AG20443 (cell line): ENCODE results near the gene PMP22.
"Not testable (repeated sequence)": the region's sequence is repeated elsewhere in the genome, so short reads cannot be mapped to it uniquely, and the experiment has no call there.

Experiments
- DNase-seq: peaks from one replicate; pipeline ENCODE4 v3.0.0; 2012; ENCODE audit warnings: low spot score, mixed read lengths

PMP22 gene

GRCh38 chr17:15210247-15210646, 54.9 kb downstream of the PMP22 start:
- DNase-seq, result no peak

GRCh38 chr17:15203062-15203461, 62.1 kb downstream of the PMP22 start:
- DNase-seq, result not testable (repeated sequence)

GRCh38 chr17:15200574-15200973, 64.6 kb downstream of the PMP22 start:
- not testable (repeated sequence) for DNase-seq

GRCh38 chr17:15197229-15197628, 67.9 kb downstream of the PMP22 start:
- DNase-seq, result no peak

- DNase-seq, result no peak
These were observed 70.3 kb downstream of the PMP22 start for GRCh38 chr17:15194859-15195277.

- DNase-seq, result peak; percentile 85
These were observed 79.5 kb downstream of the PMP22 start for GRCh38 chr17:15185625-15185991.

GRCh38 chr17:15184872-15185624, 80.1 kb downstream of the PMP22 start:
- DNase-seq, result no peak

GRCh38 chr17:15181816-15182215, 83.3 kb downstream of the PMP22 start:
- no peak for DNase-seq

GRCh38 chr17:15181333-15181732, 83.8 kb downstream of the PMP22 start:
- peak; percentile 60 for DNase-seq

- no peak for DNase-seq
These were observed 85.0 kb downstream of the PMP22 start for GRCh38 chr17:15180121-15180561.
